NCI-H446 treated with DMSO at 0.1 percent for 48 hours (cell line): ENCODE results near the gene C19orf44.
"Not testable (repeated sequence)": the region's sequence is repeated elsewhere in the genome, so short reads cannot be mapped to it uniquely, and the experiment has no call there.

Experiments
- DNase-seq: peaks from one replicate; lab custom pipeline; 2025; lab: John Stamatoyannopoulos, UW

The C19orf44 gene

GRCh38 chr19:16467581-16467980 lies 28.6 kb upstream of the C19orf44 start:
- no peak for DNase-seq

GRCh38 chr19:16470541-16470910 lies 25.7 kb upstream of the C19orf44 start:
- DNase-seq: no peak

GRCh38 chr19:16470911-16471811 lies 25.0 kb upstream of the C19orf44 start:
- no peak for DNase-seq

GRCh38 chr19:16472559-16472899 lies 23.7 kb upstream of the C19orf44 start:
- DNase-seq: not testable (repeated sequence)

GRCh38 chr19:16472992-16473391 lies 23.2 kb upstream of the C19orf44 start:
- no peak for DNase-seq

- peak; percentile 29 for DNase-seq
Observed at GRCh38 chr19:16473875-16474392, 22.3 kb upstream of the C19orf44 start.

GRCh38 chr19:16476401-16476800 lies 19.8 kb upstream of the C19orf44 start:
- DNase-seq: no peak

- DNase-seq: no peak
Observed at GRCh38 chr19:16477311-16477710, 18.9 kb upstream of the C19orf44 start.

- DNase-seq: no peak
Observed at GRCh38 chr19:16482745-16483144, 13.4 kb upstream of the C19orf44 start.

GRCh38 chr19:16486476-16486875 lies 9.7 kb upstream of the C19orf44 start:
- DNase-seq: not testable (repeated sequence)

GRCh38 chr19:16496613-16496983 lies 404 bp downstream of the C19orf44 start:
- DNase-seq: no peak

- no peak for DNase-seq
Observed at GRCh38 chr19:16497042-16497441, 848 bp downstream of the C19orf44 start.

GRCh38 chr19:16497837-16498236 lies 1.6 kb downstream of the C19orf44 start:
- DNase-seq: no peak

GRCh38 chr19:16504271-16504670 lies 8.1 kb downstream of the C19orf44 start:
- DNase-seq: no peak

GRCh38 chr19:16506161-16506560 lies 10.0 kb downstream of the C19orf44 start:
- DNase-seq: not testable (repeated sequence)

GRCh38 chr19:16506961-16507360 lies 10.8 kb downstream of the C19orf44 start:
- DNase-seq: no peak

GRCh38 chr19:16508546-16508945 lies 12.4 kb downstream of the C19orf44 start:
- DNase-seq: no peak

- no peak for DNase-seq
Observed at GRCh38 chr19:16509141-16510061, 13.2 kb downstream of the C19orf44 start.

- not testable (repeated sequence) for DNase-seq
Observed at GRCh38 chr19:16512611-16513010, 16.4 kb downstream of the C19orf44 start.

GRCh38 chr19:16514383-16515019 lies 18.3 kb downstream of the C19orf44 start:
- DNase-seq: no peak

GRCh38 chr19:16516381-16516780 lies 20.2 kb downstream of the C19orf44 start:
- no peak for DNase-seq

- no peak for DNase-seq
Observed at GRCh38 chr19:16516923-16517610, 20.9 kb downstream of the C19orf44 start.
